ENCODE data around the gene CCDC71. TPM values are rescaled to one million over a fixed set of nuclear protein-coding genes. Genes with fewer than 3 reads are reported as not detected.

CCDC71 gene
- total RNA-seq, 4 donors from 2014 or later = 9.2 to 58.2 (median 31.3) TPM

DNA sequence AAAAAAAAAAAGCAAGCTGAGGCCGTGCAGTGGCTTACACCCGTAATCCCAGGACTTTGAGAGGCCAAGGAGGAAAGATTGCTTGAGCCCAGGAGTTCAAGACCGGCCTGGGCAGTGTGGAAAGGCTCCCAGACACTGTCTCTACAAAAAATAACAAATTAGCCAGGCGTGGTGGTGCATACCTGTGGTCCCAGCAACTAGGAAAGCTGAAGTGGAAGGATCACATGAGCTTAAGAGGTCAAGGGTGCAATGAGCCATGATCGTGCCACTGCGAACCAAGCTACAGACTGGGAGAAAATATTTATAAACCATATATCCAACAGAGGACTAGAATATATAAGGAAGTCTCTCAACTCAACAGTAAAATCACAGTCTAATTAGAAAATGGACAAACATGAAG is 15.2 kb upstream of the CCDC71 start:
- Histone ChIP-seq H3K27me3 (no peaks in the 10 kb centered on the region), H3K9me3 (no peaks in the 10 kb centered on the region), H3K27ac (no peak overlapping the region), H3K4me3 (no peak overlapping the region), H3K36me3 (no peaks in the 10 kb centered on the region), H3K4me1 (no peaks in the 10 kb centered on the region)
- DNase-seq = no peak
- TF ChIP-seq POLR2A (IDR thresholded peaks at IDR 0.05) = no peak
- TF ChIP-seq, protein P1, sequence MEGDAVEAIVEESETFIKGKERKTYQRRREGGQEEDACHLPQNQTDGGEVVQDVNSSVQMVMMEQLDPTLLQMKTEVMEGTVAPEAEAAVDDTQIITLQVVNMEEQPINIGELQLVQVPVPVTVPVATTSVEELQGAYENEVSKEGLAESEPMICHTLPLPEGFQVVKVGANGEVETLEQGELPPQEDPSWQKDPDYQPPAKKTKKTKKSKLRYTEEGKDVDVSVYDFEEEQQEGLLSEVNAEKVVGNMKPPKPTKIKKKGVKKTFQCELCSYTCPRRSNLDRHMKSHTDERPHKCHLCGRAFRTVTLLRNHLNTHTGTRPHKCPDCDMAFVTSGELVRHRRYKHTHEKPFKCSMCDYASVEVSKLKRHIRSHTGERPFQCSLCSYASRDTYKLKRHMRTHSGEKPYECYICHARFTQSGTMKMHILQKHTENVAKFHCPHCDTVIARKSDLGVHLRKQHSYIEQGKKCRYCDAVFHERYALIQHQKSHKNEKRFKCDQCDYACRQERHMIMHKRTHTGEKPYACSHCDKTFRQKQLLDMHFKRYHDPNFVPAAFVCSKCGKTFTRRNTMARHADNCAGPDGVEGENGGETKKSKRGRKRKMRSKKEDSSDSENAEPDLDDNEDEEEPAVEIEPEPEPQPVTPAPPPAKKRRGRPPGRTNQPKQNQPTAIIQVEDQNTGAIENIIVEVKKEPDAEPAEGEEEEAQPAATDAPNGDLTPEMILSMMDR (IDR thresholded peaks at IDR 0.05) = no peak
- intact Hi-C loops (cut with DNase I; ENCODE audit: low total_unique reads) = no loop called here

DNA sequence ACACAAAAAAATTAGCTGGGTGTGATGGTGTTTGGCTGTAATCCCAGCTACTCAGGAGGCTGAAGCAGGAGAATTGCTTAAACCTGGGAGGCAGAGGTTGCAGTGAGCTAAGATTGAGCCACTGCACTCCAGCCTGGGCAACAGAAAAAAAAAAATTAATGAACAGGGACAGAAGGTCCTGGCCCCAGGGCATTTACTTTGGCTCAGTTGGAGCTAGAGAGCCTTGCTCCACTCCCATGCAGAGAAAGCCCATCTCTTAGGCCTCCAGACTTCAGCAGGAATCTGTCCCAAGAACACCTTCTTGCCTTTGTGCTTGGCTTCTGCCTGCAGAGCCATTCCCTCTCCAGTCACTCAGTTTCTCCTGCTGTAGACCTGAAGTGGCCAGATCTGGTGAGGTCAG is 14.0 kb upstream of the CCDC71 start:
- H3K9me3 ChIP-seq = no peaks in the 10 kb centered on the region
- H3K4me1 ChIP-seq = no peaks in the 10 kb centered on the region
- no peak for DNase-seq
- no peaks in the 10 kb centered on the region for H3K27me3 ChIP-seq
- H3K27ac ChIP-seq = no peak overlapping the region
- intact Hi-C loops (cut with DNase I; ENCODE audit: low total_unique reads) = no loop called here
- TF ChIP-seq, protein P1 (IDR thresholded peaks at IDR 0.05) = no peak
- TF ChIP-seq POLR2A (IDR thresholded peaks at IDR 0.05) = no peak
- H3K4me3 ChIP-seq = no peak overlapping the region
- no peaks in the 10 kb centered on the region for H3K36me3 ChIP-seq

DNA sequence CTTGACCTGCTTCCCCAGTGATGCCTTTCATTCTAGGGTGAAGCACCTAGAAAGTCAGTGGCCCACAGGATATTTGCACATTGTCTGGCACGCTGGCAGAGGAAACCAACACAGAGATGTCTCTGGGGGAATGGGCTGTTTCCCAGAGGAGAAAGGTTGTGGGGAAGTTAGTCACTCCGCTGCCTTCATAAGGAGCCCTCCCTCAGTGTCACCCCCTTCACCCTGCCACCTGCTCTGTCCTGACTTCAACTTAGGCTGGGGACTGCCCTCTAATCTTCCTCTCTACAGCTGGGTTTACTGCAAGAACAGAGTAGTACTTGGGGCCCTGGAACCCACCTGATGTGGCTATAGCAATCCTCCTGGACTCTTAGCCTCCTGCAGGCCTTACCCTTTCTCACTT is 10.9 kb upstream of the CCDC71 start:
- intact Hi-C loops (cut with DNase I; ENCODE audit: low total_unique reads) = loop anchor here (10.0 kb wide), 2 partner anchors 98 to 268 kb away; partner anchors contain the start of gene C3orf62
- TF ChIP-seq POLR2A (IDR thresholded peaks at IDR 0.05) = no peak
- TF ChIP-seq, protein P1 (IDR thresholded peaks at IDR 0.05) = no peak

DNA sequence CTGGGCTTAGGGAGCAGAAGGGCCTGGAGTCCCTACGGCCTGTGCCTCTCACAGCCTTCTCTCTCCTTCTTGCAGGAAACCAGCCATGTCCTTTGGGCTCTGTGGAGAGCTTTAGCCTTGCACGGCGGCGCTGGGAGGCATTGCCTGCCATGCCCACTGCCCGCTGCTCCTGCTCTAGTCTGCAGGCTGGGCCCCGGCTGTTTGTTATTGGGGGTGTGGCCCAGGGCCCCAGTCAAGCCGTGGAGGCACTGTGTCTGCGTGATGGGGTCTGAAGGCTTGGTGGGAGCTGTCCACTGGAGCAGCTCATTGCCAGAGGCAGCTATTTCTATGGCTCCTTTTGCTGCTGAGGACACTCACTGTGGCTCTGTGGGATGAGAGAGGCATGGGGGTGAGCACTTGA is 9.4 kb upstream of the CCDC71 start:
- H3K9me3 ChIP-seq = no peaks in the 10 kb centered on the region
- no peak for DNase-seq
- TF ChIP-seq, protein P1 (IDR thresholded peaks at IDR 0.05) = no peak
- TF ChIP-seq POLR2A (IDR thresholded peaks at IDR 0.05) = no peak
- H3K4me3 ChIP-seq = no peak overlapping the region
- H3K36me3 ChIP-seq = no peaks in the 10 kb centered on the region
- intact Hi-C loops (cut with DNase I; ENCODE audit: low total_unique reads) = loop anchor here (10.0 kb wide), 2 partner anchors 99 to 269 kb away; partner anchors contain the start of gene C3orf62
- H3K27me3 ChIP-seq = no peaks in the 10 kb centered on the region
- peaks cover 5 to 20% of the 10 kb centered on the region in 2 donors for H3K4me1 ChIP-seq
- no peak overlapping the region for H3K27ac ChIP-seq

More for the DNA sequence above, 10.9 kb upstream of the CCDC71 start:
- no peaks in the 10 kb centered on the region for H3K36me3 ChIP-seq
- no peak overlapping the region for H3K27ac ChIP-seq
- H3K27me3 ChIP-seq = no peaks in the 10 kb centered on the region
- no peaks in the 10 kb centered on the region for H3K9me3 ChIP-seq
- DNase-seq = no peak
- H3K4me1 ChIP-seq = peaks cover 5 to 16% of the 10 kb centered on the region in 2 donors
- H3K4me3 ChIP-seq = no peak overlapping the region

DNA sequence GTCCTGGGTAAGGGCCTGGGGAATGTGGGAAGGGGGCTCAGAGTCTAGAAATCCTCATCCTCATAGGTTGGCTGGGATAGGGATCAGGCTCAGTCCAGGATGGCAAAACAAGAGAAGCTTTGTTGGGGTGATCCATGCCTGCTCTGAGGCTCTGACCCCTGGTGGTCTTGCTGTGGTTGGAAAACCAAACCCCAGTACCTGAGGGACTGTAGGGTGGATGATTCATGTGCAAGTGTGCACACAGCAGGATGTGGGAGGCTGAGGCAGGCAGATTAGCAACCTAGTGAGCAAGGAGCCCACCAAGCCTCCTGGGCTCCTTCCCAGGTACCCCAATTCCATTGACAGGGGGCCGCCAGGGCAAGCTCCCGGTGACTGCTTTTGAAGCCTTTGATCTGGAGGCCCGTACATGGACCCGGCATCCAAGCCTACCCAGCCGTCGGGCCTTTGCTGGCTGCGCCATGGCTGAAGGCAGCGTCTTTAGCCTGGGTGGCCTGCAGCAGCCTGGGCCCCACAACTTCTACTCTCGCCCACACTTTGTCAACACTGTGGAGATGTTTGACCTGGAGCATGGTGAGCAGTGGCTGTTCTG is 8.4 kb upstream of the CCDC71 start:
- intact Hi-C loops (cut with DNase I; ENCODE audit: low total_unique reads) = loop anchor here (10.0 kb wide), 2 partner anchors 100 to 270 kb away; partner anchors contain the start of gene C3orf62
- Histone ChIP-seq H3K36me3 (no peaks in the 10 kb centered on the region), H3K4me3 (no peak overlapping the region)

More for the DNA sequence above, 8.4 kb upstream of the CCDC71 start:
- H3K4me1 ChIP-seq = peaks cover 5 to 20% of the 10 kb centered on the region in 2 donors
- H3K9me3 ChIP-seq = no peaks in the 10 kb centered on the region
- H3K27me3 ChIP-seq = no peaks in the 10 kb centered on the region
- H3K27ac ChIP-seq = peak overlapping the region; percentile 80 to 89
- DNase-seq = no peak
- TF ChIP-seq, protein P1 (IDR thresholded peaks at IDR 0.05) = no peak
- TF ChIP-seq POLR2A (IDR thresholded peaks at IDR 0.05) = no peak

Data from uterus (tissue), 4 donors.